LNCaP clone FGC (cell line): ENCODE measurements around the gene MADCAM1.
"Not testable (repeated sequence)": the region's sequence is repeated elsewhere in the genome, so short reads cannot be mapped to it uniquely, and the experiment has no call there.

Experiments
- DNase-seq: peaks from one replicate; pipeline ENCODE4 v3.0.0-alpha.2; 2011; ENCODE audit warnings: low read depth
- H3K4me3 ChIP-seq: 2 replicates; pipeline ENCODE4 v1.5.1; 2011; ENCODE audit warnings: mild to moderate bottlenecking, low read depth, low read length, control low read depth
- TF ChIP-seq, protein P1 (sequence below): IDR thresholded peaks from 2 replicates; pipeline ENCODE4 v1.5.1; 2012; ENCODE audit warnings: mild to moderate bottlenecking; ENCODE audit not compliant: control insufficient read depth, insufficient read depth; ENCODE audit errors: extremely low read depth

The MADCAM1 gene

DNA sequence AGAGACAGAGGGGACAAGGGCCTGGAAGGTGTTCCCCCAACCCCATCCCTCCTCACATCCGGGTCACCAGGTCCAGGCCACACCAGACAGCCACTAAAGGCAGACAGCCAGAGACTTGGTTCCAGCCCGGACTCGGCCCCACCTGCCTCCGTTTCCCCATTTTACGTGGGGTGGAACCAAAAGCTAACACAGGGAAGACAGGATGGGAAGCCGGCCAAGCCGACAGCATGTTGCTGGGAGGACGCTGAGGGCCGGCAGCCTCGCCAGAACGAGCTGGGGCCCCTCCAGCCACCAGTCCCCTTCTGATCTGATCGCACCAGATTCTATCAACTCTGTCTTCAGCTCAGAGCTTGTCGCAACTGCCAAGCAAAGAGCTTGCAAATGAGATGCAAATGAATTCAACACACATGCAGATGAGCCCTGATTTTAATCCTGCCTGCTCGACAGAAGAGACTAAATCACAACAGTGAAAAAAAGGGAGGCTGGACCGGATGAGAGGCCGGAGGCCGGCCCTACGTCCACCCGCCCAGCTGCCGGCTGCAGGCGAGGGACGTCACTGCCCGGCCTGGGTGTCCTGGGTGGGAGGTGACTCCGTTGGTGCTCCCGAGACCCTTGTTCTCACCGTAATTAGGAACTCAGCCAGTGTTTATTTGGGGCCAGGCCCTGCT is 17.9 kb upstream of the MADCAM1 start:
- TF ChIP-seq, protein P1, sequence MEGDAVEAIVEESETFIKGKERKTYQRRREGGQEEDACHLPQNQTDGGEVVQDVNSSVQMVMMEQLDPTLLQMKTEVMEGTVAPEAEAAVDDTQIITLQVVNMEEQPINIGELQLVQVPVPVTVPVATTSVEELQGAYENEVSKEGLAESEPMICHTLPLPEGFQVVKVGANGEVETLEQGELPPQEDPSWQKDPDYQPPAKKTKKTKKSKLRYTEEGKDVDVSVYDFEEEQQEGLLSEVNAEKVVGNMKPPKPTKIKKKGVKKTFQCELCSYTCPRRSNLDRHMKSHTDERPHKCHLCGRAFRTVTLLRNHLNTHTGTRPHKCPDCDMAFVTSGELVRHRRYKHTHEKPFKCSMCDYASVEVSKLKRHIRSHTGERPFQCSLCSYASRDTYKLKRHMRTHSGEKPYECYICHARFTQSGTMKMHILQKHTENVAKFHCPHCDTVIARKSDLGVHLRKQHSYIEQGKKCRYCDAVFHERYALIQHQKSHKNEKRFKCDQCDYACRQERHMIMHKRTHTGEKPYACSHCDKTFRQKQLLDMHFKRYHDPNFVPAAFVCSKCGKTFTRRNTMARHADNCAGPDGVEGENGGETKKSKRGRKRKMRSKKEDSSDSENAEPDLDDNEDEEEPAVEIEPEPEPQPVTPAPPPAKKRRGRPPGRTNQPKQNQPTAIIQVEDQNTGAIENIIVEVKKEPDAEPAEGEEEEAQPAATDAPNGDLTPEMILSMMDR: no peak
- H3K4me3 ChIP-seq: no peak overlapping the region
- no peak for DNase-seq

DNA sequence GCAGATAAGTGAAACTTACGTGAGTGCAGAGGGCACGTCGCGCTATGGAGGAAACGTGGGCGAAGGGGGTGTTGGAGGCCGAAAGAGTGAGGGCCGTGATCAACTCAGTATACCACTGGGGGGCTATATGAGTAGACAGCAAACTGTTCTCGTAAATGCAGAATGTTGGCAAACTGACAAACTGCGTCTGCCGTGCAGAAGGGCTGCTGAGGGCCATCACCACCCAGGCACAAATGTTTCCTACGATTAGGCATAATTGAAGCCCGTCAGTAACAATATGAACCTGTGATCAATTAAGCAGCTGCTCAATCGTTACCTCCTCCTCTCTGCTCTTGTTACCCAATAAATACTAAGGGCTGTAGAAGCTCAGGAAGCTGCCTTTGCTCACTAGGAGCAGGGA is 17.3 kb upstream of the MADCAM1 start:
- TF ChIP-seq, protein P1: no peak
- DNase-seq: no peak
- no peak overlapping the region for H3K4me3 ChIP-seq

DNA sequence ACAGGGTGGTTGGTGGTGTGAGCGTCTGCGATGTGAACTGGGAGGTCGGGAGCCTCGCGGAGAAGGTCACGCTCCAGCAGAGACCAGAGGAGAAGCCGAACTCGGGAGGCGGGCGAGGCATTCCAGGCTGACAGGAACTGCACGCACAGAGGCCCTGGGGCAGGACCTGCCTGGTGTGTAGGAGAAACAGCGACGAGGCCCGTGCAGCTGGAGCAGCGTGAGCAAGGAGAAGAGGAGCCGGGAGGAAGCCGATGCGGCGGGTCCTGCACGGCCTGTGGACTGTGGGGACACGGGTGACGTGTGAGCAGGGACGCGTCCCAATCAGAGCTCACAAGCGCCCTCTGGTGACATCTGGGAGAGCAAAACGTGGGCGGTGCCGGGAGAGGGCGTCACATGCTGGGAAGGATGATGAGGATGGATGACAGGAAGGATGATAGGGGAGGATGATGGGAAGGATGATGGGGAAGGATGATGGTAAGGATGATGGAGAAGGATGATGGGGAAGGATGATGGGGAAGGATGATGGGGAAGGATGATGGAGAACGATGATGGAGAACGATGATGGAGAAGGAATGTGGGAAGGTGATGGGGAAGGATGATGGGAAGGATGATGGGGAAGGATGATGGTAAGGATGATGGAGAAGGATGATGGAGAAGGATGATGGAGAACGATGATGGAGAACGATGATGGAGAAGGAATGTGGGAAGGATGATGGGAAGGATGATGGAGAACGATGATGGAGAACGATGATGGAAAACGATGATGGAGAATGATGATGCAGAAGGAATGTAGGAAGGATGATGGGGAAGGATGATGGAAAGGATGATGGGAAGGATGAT is 16.1 kb upstream of the MADCAM1 start:
- TF ChIP-seq, protein P1: peak; percentile 90
- DNase-seq: no peak
- H3K4me3 ChIP-seq: no peak overlapping the region

DNA sequence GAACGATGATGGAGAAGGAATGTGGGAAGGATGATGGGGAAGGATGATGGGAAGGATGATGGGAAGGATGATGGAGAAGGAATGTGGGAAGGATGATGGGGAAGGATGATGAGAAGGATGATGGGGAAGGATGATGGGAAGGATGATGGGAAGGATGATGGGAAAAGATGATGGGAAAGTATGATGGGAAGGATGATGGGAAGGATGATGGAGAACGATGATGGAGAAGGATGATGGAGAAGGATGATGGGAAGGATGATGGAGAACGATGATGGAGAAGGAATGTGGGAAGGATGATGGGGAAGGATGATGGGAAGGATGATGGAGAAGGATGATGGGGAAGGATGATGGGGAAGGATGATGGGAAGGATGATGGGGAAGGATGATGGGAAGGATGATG is 15.2 kb upstream of the MADCAM1 start:
- not testable (repeated sequence) for H3K4me3 ChIP-seq, DNase-seq

DNA sequence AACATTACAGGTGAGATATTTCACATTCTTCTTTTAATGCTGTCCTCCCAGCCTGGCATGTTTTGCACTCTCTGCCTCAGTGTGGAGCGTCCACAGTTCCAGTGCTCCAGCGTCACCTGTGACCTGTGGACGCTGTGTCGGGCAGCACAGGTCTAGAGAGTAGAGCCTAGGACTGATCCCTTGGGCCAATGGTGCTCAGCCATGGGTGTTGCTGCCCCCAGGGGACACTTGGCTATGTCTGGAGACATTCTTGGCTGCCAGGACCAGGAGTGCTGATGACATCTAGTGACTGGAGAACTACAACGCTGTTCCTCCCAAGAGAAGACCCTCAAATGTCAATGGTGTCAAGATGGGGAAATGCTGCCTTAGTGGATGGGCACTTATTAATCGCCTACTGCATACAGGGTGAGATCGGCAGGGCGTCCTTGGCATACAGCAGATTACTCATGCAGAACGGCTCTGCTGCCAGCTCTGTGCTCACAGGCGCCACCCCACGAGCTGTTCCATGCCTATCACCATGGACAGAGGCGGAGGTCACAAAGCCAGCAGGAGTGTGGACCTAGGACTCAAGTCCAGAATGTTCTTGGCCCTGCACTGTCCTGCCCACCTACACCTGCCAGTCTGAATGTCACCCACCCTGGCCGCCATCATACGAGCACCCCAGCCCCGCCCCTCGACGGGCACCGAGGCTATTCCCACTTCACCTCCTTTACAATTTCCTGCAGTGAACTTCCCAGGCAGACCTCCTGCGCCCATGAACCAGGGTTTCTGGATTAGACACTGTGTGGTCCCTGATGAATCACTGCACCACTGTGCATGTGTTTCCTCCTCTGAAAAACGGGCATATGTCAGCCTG is 13.9 kb upstream of the MADCAM1 start:
- no peak for DNase-seq
- H3K4me3 ChIP-seq: no peak overlapping the region
- TF ChIP-seq, protein P1: 0 out of 2 replicates have a peak, but pooled peaks have one; percentile 7

DNA sequence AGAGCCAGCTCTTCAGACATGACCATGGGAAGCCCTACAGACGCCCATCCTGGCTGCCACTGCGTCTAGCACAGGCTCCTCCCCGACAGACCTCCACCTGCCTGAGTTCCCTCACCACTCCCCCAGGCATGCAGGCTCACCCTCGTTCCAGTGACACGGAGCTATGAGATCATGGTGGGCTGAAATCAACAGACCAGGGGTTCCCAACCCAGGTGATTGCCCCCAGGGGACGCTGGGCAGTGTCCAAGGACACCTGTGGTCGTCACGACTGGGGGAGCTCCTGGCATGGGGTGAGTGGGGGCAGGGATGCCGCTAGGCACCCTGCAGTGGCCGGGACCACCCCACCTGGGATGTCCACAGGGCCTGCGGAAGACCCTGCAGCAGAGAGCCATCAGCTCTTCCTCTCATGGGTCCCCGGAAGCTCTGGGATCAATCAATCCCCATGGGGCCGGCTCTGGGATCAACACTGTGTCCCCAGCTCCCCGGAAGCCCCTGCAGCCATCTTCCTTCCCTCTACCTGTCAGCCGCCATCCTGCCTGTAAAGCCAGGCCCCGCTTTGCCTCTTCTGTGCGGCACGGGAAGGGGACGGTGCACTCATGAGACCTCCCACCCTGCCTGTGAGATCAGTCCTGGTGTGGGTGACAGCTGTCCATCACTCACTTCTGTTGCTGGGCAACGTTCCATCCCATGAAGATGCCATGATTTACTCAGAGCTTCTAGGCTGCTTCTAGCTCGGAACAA is 12.8 kb upstream of the MADCAM1 start:
- no peak overlapping the region for H3K4me3 ChIP-seq
- TF ChIP-seq, protein P1: no peak
- DNase-seq: no peak
